Measurements from ENCODE around the gene YWHAH.
A peak's percentile ranks its signal among the peaks of the same experiment; 100 is the strongest.

DNA sequence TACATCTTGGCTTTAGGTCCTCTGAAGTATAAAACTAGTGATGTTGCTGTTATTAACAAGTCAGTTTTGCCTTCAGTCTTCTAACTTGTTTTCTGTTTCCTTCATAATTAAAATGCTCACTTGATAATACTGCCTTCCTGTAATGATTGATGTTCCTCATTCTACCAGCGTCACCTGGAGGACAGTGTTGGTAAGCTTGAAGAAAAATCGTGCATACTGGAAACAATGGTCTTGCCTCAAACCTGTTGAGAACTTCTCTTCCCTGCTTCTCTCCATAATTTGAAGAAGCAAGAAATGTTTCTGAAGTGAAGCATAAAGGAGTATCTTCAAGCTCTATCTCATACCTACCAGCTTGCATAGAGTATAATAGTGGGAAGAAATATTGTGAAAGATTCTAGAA is 3.0 kb downstream of the YWHAH start:
- TF ChIP-seq, protein P1, sequence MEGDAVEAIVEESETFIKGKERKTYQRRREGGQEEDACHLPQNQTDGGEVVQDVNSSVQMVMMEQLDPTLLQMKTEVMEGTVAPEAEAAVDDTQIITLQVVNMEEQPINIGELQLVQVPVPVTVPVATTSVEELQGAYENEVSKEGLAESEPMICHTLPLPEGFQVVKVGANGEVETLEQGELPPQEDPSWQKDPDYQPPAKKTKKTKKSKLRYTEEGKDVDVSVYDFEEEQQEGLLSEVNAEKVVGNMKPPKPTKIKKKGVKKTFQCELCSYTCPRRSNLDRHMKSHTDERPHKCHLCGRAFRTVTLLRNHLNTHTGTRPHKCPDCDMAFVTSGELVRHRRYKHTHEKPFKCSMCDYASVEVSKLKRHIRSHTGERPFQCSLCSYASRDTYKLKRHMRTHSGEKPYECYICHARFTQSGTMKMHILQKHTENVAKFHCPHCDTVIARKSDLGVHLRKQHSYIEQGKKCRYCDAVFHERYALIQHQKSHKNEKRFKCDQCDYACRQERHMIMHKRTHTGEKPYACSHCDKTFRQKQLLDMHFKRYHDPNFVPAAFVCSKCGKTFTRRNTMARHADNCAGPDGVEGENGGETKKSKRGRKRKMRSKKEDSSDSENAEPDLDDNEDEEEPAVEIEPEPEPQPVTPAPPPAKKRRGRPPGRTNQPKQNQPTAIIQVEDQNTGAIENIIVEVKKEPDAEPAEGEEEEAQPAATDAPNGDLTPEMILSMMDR (IDR thresholded peaks at IDR 0.05; ENCODE audit: poor library complexity) = peak; percentile 54
- TF ChIP-seq EZH2phosphoT487 (IDR thresholded peaks at IDR 0.05; ENCODE audit: low read depth, severe bottlenecking, unreplicated experiment) = no peak
- TF ChIP-seq EZH2 (IDR thresholded peaks at IDR 0.05; ENCODE audit: borderline replicate concordance) = no peak
